Parathyroid adenoma (tissue), 2 donors: ENCODE results near the gene CHI3L2.
A peak's percentile ranks its signal among the peaks of the same experiment; 100 is the strongest.

Experiments
- H2AFZ ChIP-seq: fragments of 300-600 bp; sonication (generic); one replicate; pipeline ENCODE4 v1.7.0; 2017; ENCODE audit warnings: antibody characterized with exemption, mild to moderate bottlenecking
- H3K27ac ChIP-seq: fragments of 300-600 bp; sonication (generic); one replicate; pipeline ENCODE4 v1.7.0; 2017
- H3K27me3 ChIP-seq: fragments of 300-600 bp; sonication (generic); one replicate; pipeline ENCODE4 v1.7.0; 2017; ENCODE audit warnings: low read length; ENCODE audit not compliant: control insufficient read depth, insufficient read depth
- H3K36me3 ChIP-seq: fragments of 300-600 bp; sonication (generic); one replicate; pipeline ENCODE4 v1.7.0; 2017; ENCODE audit warnings: low read length; ENCODE audit not compliant: control insufficient read depth, insufficient read depth
- H3K4me1 ChIP-seq: fragments of 300-600 bp; sonication (generic); one replicate; pipeline ENCODE4 v1.7.0; 2017; ENCODE audit warnings: control low read depth
- H3K4me2 ChIP-seq: fragments of 300-600 bp; sonication (generic); one replicate; pipeline ENCODE4 v1.7.0; 2017; ENCODE audit warnings: low read length
- H3K4me3 ChIP-seq: fragments of 300-600 bp; sonication (generic); one replicate; pipeline ENCODE4 v1.7.0; 2017; ENCODE audit warnings: low read depth, low read length
- H3K79me2 ChIP-seq: fragments of 300-600 bp; sonication (generic); one replicate; pipeline ENCODE4 v1.7.0; 2017; ENCODE audit warnings: control low read depth
- H3K9ac ChIP-seq: fragments of 300-600 bp; sonication (generic); one replicate; pipeline ENCODE4 v1.7.0; 2017; ENCODE audit warnings: mild to moderate bottlenecking
- H3K9me3 ChIP-seq: fragments of 300-600 bp; sonication (generic); one replicate; pipeline ENCODE4 v1.7.0; 2017; ENCODE audit warnings: low read length; ENCODE audit not compliant: control insufficient read depth
- TF ChIP-seq, protein P1 (sequence below): fragments of 300-600 bp; sonication (generic); IDR thresholded peaks from one replicate; pipeline ENCODE4 v1.7.0; 2017; ENCODE audit warnings: antibody characterized with exemption, mild to moderate bottlenecking
- donor health status: primary hyperparathyroidism.

Gene CHI3L2

DNA sequence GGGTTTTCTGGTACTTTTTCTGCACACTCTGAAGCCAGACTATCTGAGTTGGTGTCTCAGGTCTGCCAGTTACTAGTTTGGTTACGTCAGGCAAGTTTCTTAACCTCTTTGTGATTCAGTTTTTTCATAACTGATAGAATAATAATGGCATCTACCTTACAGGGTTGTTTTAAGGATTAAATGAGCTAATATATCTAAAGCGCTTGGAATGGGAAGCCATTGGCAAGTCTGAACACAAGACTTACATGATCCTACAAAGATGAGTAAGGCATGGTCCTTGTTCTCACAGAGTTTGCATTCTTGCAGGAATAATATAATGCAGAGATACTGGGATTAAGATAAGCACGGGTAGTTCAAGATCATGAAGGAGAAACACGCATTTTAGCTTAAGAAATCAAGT, 17.9 kb upstream of the CHI3L2 start:
- Histone ChIP-seq H3K4me3 (no peak overlapping the region), H3K36me3 (no peaks in the 10 kb centered on the region), H3K4me2 (no peak overlapping the region), H3K9me3 (no peaks in the 10 kb centered on the region), H3K9ac (no peak overlapping the region), H2AFZ (no peak overlapping the region), H3K79me2 (no peaks in the 10 kb centered on the region), H3K27ac (no peak overlapping the region), H3K4me1 (peaks cover 5% of the 10 kb centered on the region), H3K27me3 (no peaks in the 10 kb centered on the region)
- TF ChIP-seq, protein P1, sequence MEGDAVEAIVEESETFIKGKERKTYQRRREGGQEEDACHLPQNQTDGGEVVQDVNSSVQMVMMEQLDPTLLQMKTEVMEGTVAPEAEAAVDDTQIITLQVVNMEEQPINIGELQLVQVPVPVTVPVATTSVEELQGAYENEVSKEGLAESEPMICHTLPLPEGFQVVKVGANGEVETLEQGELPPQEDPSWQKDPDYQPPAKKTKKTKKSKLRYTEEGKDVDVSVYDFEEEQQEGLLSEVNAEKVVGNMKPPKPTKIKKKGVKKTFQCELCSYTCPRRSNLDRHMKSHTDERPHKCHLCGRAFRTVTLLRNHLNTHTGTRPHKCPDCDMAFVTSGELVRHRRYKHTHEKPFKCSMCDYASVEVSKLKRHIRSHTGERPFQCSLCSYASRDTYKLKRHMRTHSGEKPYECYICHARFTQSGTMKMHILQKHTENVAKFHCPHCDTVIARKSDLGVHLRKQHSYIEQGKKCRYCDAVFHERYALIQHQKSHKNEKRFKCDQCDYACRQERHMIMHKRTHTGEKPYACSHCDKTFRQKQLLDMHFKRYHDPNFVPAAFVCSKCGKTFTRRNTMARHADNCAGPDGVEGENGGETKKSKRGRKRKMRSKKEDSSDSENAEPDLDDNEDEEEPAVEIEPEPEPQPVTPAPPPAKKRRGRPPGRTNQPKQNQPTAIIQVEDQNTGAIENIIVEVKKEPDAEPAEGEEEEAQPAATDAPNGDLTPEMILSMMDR: no peak

DNA sequence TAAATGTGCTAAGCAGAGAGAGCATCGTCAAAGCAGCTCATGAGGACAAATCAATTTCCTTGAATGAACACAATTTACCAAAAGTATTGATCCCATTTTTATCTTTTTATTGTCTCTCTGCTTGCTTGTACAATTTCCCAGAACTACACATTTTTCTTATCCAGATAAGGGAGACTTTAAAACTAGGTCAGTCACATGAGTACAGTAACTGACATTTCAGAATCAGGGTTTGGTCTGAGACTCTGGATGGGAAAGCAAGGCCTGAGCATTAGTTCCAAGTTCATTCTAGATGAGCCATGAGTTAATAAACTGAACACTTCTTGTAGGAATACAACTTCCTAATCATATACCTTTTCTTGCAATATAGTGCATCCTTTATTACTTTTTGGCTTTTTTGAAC, 15.6 kb upstream of the CHI3L2 start:
- Histone ChIP-seq H3K27me3 (no peaks in the 10 kb centered on the region), H3K9ac (no peak overlapping the region), H3K27ac (peak overlapping the region; percentile 62), H3K79me2 (no peaks in the 10 kb centered on the region), H3K4me1 (peaks cover 5% of the 10 kb centered on the region), H2AFZ (no peak overlapping the region), H3K4me2 (no peak overlapping the region), H3K9me3 (no peaks in the 10 kb centered on the region), H3K4me3 (no peak overlapping the region), H3K36me3 (no peaks in the 10 kb centered on the region)
- TF ChIP-seq, protein P1: no peak

DNA sequence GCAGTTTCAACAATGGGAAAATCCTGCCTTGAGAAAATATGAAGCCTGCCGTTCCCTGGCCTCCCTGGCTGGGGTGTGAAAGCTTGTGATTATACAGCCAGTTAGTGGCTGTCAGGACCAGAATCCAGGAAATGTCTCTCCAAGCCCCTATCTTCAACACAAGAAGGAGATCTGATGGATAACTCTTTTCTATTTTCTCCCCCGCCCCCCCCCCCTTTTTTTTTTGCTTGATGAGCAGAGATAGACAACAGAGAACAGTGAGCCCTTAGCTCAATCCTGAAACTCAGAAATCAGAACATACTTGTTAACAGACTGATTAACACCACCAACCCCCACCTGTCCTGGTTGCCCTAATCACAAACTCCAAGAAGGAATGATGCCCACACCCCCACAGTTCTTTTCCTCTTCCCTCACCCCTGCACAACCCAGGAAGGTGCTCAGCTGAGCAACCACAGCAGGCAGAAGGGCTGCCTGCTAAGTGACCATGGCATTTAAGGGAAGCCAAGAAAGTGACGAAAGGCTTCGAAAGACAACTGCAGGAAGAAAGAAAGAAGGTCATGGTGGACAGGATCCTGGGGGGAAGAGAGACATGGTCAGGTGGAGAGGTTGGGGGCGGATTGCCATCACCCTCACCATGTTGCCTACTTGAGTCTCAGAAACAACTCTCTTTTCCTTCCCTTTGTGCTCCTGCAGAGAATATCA, 14.7 kb upstream of the CHI3L2 start:
- Histone ChIP-seq H3K27ac (peak overlapping the region; percentile 68), H3K4me1 (peaks cover 5% of the 10 kb centered on the region), H3K9me3 (no peaks in the 10 kb centered on the region), H3K9ac (no peak overlapping the region), H3K36me3 (no peaks in the 10 kb centered on the region), H3K27me3 (no peaks in the 10 kb centered on the region), H3K4me3 (no peak overlapping the region), H2AFZ (peak overlapping the region; percentile 60), H3K4me2 (peak overlapping the region; percentile 16), H3K79me2 (no peaks in the 10 kb centered on the region)
- TF ChIP-seq, protein P1: no peak

DNA sequence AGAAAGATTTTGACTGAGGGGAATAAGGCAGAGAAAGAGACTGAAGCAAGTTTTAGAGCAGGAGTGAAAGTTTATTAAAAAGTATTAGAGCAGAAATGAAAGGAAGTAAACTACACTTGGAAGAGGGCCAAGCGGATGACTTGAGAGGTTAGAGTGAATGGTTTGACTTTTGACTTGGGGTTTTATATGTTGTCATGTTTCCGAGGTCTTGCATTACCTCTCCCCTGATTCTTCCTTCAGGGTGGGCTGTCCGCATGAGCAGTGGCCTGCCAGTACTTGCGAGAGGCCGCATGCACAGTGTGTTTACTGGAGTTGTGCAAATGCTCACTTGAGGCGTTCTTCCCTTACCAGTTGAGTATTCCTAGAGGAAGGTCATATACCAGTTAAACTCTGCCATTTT, 14.1 kb upstream of the CHI3L2 start:
- Histone ChIP-seq H3K27me3 (no peaks in the 10 kb centered on the region), H2AFZ (no peak overlapping the region), H3K4me2 (no peak overlapping the region), H3K9ac (no peak overlapping the region), H3K4me3 (no peak overlapping the region), H3K9me3 (no peaks in the 10 kb centered on the region), H3K4me1 (peaks cover 5% of the 10 kb centered on the region), H3K27ac (peak overlapping the region; percentile 68), H3K36me3 (no peaks in the 10 kb centered on the region), H3K79me2 (no peaks in the 10 kb centered on the region)
- TF ChIP-seq, protein P1: no peak
